Measurements from ENCODE around the gene CASKIN1.

The CASKIN1 gene

GRCh38 chr16:2162676-2163118, 33.7 kb downstream of the CASKIN1 start:
- Histone ChIP-seq H3K27ac (peak overlapping the region in 20 of 21 experiments; percentile 59 to 92 (median 80)), H3K4me3 (no peak overlapping the region)

DNA sequence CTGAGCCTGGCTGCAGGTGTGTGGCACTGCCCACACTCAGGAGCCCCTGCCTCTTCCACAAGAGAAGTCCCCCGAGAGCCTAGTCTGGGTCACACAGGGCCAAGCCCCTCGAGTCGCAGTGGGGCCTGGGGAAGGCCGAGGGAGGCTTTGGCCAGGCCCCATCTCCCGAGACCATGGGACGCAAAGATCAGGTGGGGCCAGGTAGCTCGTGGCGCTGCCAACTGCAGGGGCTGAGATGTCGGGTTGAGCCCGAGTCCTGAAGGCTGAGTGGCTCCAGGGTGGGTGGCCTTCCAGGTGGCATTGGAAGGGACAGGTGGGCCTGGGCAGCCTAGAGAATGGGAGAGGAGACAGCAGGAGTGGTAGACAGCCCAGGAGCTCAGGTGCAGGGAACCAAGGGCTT, 34.5 kb downstream of the CASKIN1 start:
- H3K4me3 ChIP-seq: no peak overlapping the region
- H3K27ac ChIP-seq: peak overlapping the region in 19 of 21 experiments; percentile 64 to 92 (median 82)

GRCh38 chr16:2160915-2161551, 35.4 kb downstream of the CASKIN1 start:
- Histone ChIP-seq H3K27ac (peak overlapping the region in 20 of 21 experiments; percentile 37 to 92 (median 78)), H3K4me3 (no peak overlapping the region)

DNA sequence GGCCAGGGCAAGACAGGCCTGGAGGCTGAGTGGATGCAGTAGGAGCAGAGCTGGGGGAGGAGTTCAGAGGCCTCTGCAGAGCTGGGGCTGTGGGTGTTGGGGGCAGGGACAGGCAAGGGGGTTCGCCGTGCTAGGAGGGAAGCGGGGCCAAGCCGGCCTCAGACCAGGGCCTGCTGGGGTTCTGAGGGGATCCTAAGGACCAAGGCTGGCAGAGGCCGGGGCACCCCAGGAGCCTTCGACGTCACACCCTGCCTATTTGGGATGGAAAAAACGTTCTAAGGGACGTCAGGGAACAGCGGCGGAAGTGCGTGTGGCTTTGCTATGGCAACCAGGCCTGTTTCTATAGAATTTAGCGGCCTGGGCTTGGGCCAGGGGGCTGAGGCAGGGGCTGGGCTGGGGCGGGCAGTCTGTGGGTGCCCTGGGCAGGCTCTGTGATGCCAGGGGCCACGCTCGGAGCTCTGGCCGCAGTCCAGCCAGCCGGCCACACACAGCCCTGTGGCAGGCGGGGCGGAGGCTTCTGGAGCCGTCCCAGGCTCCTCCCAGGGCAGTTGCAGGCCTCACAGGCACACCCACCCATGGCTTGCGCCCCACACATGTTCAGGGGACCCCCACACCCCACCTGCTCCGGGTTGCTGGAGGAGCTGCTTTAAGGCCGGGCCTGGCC, 37.1 kb downstream of the CASKIN1 start:
- H3K4me3 ChIP-seq: peak overlapping the region in 1 of 7 experiments; percentile 10
- H3K27ac ChIP-seq: peak overlapping the region in 18 of 21 experiments; percentile 16 to 92 (median 80)

DNA sequence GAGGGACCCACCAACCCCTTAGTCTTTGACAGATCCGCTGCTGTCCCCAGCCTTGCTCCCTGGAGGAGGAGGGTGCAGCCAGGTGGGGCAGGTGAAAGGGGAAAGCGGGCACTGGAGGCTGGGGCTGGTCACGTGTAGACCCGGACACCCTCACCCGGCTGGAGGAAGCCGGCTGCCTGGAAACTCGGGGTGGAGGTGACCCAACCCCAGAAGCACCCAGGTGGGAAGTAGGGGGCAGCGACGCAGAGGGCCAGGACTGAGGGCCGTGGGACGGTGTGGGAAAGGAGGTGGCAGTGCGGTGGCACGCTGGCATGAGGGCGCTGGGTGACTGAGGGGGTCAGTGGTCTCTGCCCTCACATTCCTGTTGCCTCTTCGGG, 38.2 kb downstream of the CASKIN1 start:
- peak overlapping the region in 11 of 21 experiments; percentile 50 to 92 (median 87) for H3K27ac ChIP-seq
- H3K4me3 ChIP-seq: no peak overlapping the region

- H3K4me3 ChIP-seq: no peak overlapping the region
- peak overlapping the region in 13 of 21 experiments; percentile 83 to 92 (median 89) for H3K27ac ChIP-seq
Measured at GRCh38 chr16:2157480-2158261, 38.7 kb downstream of the CASKIN1 start.

- H3K27ac ChIP-seq: peak overlapping the region in 16 of 21 experiments; percentile 82 to 92 (median 88)
- H3K4me3 ChIP-seq: peak overlapping the region; percentile 61 to 85 (median 67)
Measured at GRCh38 chr16:2156849-2157224, 39.6 kb downstream of the CASKIN1 start.

- peak overlapping the region; percentile 51 to 92 (median 86) for H3K27ac ChIP-seq
Measured at GRCh38 chr16:2155977-2156848, 40.2 kb downstream of the CASKIN1 start.

DNA sequence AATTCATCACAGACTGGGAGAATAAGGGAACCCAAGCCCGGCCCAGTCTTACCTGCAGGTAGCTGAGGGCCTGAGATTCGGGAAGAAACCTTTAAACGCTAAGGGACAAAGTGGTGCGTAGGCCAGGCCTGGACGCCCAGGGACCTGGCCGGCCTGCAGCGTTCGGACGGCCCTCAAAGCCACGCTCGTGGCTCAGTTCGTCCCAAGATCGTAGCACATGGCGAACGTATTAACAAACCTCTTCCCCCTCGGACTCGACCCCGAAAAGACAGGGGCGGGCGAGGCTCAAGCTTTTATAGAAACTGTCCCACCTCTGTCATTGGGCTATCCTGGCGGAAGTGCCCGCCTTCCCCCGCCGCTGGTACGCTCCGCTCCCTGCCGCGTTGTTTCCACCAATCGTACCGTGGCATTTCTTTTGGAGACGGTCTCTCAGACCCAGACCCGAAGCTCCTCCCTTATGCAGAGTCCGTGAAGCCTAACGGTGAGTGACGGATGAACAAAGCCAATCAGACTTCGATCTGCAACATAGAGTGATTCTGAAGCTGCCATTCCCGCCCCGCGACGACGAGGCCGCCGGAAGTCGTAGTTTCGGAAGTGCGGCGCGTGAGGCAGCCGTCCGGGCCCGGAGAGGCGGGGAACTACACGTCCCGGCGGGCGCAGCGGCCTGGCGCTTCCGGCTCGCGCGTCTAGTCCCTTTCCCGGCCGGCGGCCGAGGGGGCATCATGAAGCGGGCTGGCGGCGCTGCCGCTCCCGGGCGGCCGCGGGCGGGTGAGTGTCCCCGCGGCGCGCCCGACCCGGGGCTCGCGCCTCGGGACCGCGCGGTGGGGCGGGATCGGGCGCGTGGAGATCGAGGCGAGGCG, 41.1 kb downstream of the CASKIN1 start, which contains the start of gene TRAF7:
TRAF7 (plus strand) TSS at position 692 of the 860 bp plus-strand sequence. CDS start 8,139 bp downstream, outside the sequence.
- peak within 1 kb of the TSS; percentile 72 to 94 (median 89) for H3K27ac ChIP-seq
- peak within 1 kb of the TSS; percentile 61 to 85 (median 67) for H3K4me3 ChIP-seq

More at GRCh38 chr16:2155977-2156848, 40.2 kb downstream of the CASKIN1 start:
- H3K4me3 ChIP-seq: peak overlapping the region; percentile 61 to 85 (median 67)

DNA sequence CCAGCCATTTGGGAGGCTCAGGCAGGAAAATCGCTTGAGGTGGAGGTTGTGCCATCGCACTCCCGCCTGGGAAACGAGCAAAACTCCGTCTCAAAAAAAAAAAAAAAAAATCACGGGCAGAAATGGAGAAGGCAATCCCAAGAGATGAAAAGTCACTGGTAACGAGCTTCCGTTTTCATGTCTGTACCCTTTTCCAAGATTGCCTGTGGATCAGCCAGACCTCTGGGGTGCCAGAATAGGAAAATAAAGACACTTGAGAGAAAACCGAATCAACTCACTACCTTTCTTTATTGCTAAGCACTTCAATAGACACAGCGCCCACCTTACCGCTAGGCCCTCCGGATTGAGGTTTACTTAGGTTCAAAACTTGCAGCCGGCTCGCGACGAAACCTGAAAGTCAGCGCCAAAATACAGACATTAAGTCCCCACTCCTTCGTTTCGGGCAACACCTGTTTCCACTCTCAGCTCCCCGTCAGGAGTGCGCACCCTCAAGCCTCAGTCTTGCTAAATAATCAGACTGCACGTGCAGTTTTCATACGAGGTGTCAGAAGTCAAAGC, 41.8 kb downstream of the CASKIN1 start:
- Histone ChIP-seq H3K4me3 (peak overlapping the region; percentile 52 to 85 (median 67)), H3K27ac (peak overlapping the region; percentile 62 to 94 (median 87))

DNA sequence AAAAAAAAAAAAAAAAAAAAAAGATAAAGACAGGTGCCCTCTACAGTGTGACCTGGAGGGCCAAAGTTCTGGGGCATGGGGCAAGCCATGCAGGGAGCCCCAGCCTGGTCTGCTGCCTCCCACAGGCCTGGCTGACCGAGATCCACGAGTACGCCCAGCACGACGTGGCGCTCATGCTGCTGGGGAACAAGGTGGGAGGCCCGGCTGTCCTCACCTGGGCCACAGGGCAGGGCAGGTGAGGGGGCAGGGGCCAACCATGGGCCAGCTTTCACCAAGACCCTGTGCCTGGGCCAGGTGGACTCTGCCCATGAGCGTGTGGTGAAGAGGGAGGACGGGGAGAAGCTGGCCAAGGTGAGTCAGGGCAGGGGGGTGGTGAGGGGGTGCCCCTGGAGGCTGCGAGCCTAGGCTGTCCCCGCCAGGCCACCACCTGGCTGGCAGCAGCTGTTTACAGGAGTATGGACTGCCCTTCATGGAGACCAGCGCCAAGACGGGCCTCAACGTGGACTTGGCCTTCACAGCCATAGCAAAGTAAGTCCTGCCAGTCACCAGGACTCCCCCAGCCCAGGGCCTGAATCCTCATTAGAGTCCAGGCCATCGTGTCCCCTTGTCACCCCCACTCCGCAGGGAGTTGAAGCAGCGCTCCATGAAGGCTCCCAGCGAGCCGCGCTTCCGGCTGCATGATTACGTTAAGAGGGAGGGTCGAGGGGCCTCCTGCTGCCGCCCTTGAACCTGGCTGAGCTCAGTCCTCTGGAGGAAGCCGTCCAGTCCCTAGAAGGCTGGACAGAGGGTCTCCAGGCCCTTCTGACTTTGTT, 43.5 kb downstream of the CASKIN1 start:
- Histone ChIP-seq H3K27ac (peak overlapping the region in 19 of 21 experiments; percentile 8 to 94 (median 88)), H3K4me3 (peak overlapping the region; percentile 52 to 85 (median 67))

DNA sequence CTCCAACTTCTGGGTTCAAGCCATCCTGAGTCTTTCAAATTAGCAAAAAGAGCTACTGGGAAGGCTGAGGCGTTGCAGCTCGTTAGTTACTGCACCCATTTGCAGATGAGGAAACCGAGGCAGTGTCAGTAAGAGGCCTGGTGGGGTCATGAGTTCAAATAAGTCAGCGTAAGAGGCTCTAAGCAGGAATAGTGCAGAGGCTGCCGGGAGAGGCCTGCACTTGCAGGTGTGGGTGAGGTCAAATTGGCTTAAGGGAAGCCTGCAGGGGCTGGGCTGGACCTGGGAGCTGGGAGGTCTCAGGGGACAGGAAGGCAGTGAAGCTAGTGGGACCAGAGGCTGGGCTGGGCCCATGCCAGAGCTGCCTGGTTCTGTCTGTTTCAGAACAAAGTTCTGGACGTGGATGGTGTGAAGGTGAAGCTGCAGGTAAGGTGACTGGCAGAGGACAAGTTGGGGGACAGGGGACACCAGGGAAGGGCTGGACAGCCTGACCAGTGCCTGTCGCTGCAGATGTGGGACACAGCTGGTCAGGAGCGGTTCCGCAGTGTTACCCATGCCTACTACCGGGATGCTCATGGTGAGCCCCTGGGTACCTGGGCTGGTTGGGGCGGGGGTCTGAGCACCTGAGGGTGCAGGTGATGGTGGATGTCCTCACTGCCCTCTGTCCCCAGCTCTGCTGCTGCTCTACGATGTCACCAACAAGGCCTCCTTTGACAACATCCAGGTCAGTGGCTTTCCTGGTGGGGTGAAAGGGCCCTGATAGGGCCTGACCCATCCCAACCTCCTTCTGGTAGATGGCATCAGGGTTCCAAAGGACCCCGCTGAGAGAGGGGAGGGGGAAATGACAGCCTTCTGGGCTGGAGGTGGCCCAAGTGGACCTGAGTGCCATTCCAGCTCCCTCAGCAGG, 45.0 kb downstream of the CASKIN1 start:
- peak overlapping the region in 6 of 21 experiments; percentile 11 to 51 (median 35) for H3K27ac ChIP-seq
- H3K4me3 ChIP-seq: peak overlapping the region in 1 of 7 experiments; percentile 70

DNA sequence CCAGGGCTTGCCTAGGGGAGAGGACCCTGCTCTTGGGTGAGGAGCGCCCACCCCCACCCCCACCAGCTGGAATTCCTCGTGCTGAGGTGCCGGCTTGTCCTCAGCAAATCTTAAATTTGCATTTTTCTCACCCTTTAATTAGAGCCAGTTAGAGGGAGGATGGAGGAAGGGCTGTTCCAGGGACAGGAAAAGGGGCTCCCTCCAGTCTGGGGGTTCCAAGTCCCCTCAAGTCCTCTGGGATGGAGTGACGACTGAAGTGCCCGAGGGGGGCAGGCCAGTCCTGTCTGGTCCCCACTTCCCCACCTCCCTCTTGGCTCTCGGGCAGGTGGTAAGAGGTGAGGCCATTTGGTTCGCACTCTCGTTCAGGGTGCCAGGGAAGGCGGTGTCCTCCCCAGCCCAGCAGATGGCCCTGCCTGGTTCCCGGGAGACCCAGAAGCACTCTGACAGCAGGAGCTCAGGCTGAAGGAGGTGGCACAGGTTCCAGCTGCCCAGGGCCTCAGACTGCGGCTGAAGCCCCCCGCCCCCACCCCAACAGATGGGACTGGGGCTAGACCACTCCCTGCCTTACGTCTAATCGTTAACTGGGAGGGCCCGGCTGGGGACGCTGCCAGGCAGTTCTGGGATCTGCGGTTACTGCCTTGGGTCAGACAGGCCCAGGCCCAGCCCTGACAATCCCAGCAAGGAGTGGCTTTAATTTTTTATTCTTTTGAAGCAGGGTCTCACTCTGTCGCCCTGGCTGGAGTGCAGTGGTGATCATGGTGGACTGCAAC, 45.8 kb downstream of the CASKIN1 start:
- Histone ChIP-seq H3K27ac (peak overlapping the region in 9 of 21 experiments; percentile 11 to 51 (median 34)), H3K4me3 (no peak overlapping the region)

GRCh38 chr16:2149630-2150417, 46.6 kb downstream of the CASKIN1 start:
- H3K4me3 ChIP-seq: no peak overlapping the region
- peak overlapping the region in 4 of 21 experiments; percentile 13 to 51 (median 43) for H3K27ac ChIP-seq

All from skin epidermis (tissue), 12 donors.